ENCODE data around the gene TMOD2.

TMOD2 gene
- 14.0 to 26.1 reads per million in 2 donors for total RNA-seq

GRCh38 chr15:51750792-51751696, at the start of gene TMOD2:
Gene TMOD2, plus strand, starts transcription at chr15:51751597. Its CDS starts 14,845 bp downstream, at chr15:51766442.
- DNase-seq, result peak; percentile 15 to 57 (median 34)

GRCh38 chr15:51702710-51703109, 48.7 kb upstream of the TMOD2 start:
- DNase-seq, result no peak

DNA sequence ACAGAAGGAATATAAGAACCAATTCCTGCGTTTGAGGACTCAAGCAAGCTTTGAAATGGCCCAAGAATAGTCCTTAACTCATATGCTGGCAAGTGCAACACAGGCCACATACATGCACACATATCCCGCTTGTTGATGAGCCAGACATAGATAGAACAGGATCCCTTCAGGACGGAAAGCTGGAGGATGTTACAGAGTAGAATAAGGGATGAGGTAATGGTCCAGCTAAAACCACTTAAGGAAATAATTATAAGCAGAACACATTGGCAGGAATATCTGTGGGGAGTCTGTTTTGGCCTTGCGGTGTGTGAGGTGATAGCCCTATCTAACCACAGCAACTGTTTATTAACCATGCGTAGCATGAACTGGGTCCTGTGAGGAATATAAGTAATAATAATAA, 45.1 kb upstream of the TMOD2 start:
- DNase-seq, result no peak

- DNase-seq, result no peak
Measured at GRCh38 chr15:51706926-51707608, 44.3 kb upstream of the TMOD2 start.

DNA sequence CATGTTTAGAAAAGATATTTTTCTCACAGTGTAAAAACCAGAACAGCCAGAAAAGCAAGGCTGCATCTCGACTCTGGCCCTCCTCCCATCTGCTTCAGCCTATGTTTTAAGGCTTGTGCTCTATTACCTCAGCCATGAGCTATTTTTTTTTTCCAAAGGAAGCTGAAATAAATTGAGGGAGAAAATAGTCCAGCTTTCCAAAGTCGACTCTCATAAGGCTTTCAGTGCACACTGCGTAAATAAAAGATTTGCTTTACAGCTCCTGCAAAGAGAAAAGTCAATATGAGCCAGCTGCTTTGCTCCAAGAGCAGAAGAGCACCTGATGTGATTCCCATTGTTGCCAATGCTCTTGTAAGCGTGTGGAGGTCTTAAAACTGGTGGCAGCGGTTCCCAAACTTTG, 43.4 kb upstream of the TMOD2 start:
- no peak for DNase-seq

DNA sequence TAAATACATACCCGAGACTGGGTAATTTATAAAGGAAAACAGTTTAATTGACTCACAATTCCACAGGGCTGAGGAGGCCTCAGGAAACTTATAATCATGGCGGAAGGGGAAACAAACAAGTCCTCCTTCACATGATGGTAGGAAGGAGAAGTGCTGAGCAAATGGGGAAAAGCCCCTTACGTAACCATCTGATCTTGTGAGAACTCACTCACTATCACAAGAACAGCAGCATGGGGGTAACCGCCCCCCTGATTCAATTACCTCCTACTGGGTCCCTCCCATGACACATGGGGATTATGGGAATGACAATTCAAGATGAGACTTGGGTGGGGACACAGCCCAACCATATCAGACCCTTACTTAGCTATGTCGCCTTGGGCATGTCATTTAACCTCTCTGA, 42.4 kb upstream of the TMOD2 start:
- no peak for DNase-seq

- no peak for DNase-seq
Measured at GRCh38 chr15:51714162-51714561, 37.2 kb upstream of the TMOD2 start.

DNA sequence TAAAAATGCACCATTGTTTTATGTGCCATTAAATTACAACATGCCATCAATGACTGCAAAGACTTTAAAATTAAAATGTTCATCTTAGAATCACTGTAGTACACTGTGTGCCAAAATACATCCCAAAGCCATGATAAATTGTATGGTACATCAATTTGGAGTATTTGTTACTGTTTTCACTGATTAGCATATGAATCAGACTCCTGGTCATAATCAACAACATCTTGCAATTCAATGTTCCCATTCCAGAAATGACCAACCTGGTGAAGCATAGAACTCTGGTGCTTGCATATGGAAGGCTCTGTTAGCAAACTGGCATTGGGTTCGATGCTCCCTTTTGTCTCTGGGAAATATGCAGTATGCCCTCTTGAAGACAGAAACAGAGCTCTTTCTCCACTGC, 36.5 kb upstream of the TMOD2 start:
- no peak for DNase-seq

GRCh38 chr15:51718219-51718618, 33.2 kb upstream of the TMOD2 start:
- DNase-seq, result no peak

DNA sequence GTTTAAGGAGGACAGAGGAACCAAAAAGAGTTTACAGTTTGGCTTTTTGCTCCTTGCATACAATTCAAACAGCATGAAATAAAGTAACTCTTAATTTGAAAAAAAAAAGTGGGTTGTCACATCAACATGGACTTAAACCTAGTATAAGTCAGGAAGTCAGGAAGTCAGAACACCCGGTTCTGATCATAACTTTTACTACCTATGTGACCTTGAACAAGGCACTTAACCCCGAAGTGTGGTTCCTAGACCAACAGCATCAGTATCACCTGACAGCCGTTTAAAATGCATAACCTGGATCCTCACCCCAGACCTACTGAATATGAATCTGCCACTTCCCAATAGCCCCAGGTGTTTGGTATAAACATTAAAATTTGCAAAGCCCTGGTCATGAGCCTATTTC, 32.7 kb upstream of the TMOD2 start:
- DNase-seq, result no peak

DNA sequence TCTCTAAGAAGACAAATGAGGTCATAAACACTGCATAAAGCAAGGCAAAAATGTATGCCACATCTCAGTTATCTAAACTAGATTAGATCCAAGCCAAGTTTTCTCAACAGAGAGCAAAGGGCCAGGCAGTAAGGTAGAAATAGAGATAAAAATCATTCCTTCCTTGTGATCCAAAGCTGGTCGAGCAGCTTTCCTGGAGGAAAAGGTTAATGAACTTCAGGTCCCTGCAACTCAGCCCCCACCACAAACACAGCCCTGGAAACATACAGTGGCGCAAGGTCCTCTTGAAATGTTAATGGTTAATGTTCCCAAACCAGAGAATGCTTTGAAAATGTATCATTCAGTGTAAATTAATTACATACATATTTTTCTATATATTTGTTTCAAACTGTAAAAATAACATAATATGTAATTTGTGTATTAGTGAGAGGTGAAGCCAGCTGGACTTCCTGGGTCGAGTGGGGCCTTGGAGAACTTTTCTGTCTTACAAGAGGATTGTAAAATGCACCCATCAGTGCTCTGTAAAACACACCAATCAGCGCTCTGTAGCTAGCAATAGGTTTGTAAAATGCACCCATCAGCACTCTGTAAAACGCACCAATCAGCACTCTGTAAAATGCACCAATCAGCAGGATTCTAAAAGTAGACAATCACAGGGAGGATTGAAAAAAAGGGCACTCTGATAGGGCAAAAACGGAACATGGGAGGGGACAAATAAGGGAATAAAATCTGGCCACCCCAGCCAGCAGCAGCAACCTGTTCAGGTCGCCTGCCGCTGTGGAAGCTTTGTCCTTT, 31.0 kb upstream of the TMOD2 start:
- DNase-seq, result no peak

- no peak for DNase-seq
Measured at GRCh38 chr15:51721199-51721960, 30.0 kb upstream of the TMOD2 start.

- DNase-seq, result no peak
Measured at GRCh38 chr15:51724199-51724598, 27.2 kb upstream of the TMOD2 start.

DNA sequence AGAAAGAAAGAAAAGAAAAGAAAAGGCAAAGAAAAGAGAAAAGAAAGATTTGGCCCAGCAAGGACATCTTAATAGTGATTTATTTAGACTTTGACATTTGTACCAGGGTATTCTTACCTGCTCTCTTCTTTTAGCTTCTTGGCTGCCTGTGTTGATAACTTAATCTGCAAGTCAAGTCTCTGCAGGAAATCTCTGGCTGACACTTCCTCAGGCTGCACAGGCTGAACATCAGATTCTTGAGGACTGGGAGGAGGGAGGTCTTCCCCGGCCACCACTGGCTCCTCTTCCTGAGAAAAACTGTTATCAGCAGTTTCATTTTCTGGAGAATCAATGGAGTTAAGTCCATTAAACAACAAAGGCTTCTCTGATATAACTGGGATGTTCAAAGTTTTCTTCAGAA, 26.7 kb upstream of the TMOD2 start:
- no peak for DNase-seq

- DNase-seq, result peak in 2 of 5 experiments; percentile 12 to 21
Measured at GRCh38 chr15:51726302-51727073, 24.9 kb upstream of the TMOD2 start.

- no peak for DNase-seq
Measured at GRCh38 chr15:51727141-51727897, 24.1 kb upstream of the TMOD2 start.

- peak in 3 of 5 experiments; percentile 7 to 76 (median 66) for DNase-seq
Measured at GRCh38 chr15:51731549-51732267, 19.7 kb upstream of the TMOD2 start.

DNA sequence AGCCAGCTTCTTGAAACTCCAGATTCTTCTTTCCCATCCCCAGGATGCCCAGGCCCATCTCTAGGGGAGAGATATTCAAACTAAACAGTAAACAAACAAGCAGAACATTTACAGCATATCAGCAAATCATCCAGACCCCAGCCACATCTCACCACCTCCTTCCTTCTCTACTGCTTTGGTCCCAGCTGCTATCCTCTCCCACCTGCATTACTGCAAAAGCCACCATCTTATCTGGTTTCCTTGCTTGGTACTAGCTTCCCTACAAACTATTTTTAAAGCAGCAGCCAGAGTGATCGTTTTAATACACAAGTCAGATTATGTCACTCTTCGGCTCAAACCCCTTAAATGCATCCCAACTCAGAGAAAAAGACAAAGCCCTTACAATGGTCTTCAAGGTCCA, 18.8 kb upstream of the TMOD2 start:
- DNase-seq, result no peak

DNA sequence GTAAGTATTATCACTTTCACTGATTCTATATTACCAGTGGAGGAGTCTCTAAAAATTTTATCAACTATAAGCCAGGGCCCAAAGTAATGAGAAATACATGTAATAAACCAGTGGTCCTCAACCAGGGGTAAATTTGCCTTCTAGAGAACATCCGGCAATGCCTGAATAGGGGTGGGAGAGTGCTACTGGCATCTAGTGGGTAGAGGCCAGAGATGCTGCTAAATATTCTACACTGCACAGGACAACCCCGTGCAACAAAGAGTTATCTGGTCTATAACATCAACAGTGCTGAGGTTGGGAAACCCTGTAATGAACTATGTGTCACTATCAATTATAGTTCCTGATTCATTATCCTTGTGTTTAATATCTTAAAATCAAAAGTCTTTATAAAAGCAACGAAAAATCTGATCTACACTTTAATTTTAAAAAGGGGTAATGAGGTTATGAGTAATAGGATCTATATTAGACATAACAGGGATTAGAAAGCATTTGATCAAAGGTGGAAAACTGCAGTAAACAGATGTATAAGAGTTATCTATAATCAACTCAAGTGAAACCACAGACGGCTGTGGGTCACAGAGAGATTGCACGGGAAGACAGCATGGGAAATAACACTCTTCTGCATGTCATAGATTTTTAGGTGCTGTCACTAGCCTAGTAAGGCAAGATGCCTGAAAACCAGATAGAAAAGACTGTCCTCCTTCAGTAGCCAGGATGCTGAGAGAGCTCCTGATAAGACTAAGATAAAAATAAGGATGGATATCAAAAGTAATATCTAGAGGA, 16.0 kb upstream of the TMOD2 start:
- DNase-seq, result peak in 2 of 5 experiments; percentile 13 to 71
